KOPT-K1 (cell line): ENCODE measurements around the gene MYBPC2.

Experiments used
- H3K27ac ChIP-seq: fragments of 200-600 bp; sonication (generic); 2 replicates; pipeline ENCODE4 v1.5.1; 2016; ENCODE audit warnings: antibody characterized with exemption, mild to moderate bottlenecking, low read depth, low read length; ENCODE audit not compliant: poor library complexity, severe bottlenecking
- H3K36me3 ChIP-seq: fragments of 200-600 bp; sonication (generic); 2 replicates; pipeline ENCODE4 v1.5.1; 2017; ENCODE audit warnings: antibody characterized with exemption, mild to moderate bottlenecking, low read length, moderate library complexity; ENCODE audit not compliant: insufficient read depth
- H3K9me3 ChIP-seq: fragments of 200-600 bp; sonication (generic); 2 replicates; pipeline ENCODE4 v1.5.1; 2017; ENCODE audit warnings: antibody characterized with exemption, low read length, mild to moderate bottlenecking; ENCODE audit not compliant: insufficient read depth, poor library complexity, severe bottlenecking

Gene MYBPC2

GRCh38 chr19:50401605-50402450 is 30.9 kb upstream of the MYBPC2 start:
- H3K27ac ChIP-seq = no peak overlapping the region
- no peaks in the 10 kb centered on the region for H3K9me3 ChIP-seq
- peaks cover 86% of the 10 kb centered on the region for H3K36me3 ChIP-seq

DNA sequence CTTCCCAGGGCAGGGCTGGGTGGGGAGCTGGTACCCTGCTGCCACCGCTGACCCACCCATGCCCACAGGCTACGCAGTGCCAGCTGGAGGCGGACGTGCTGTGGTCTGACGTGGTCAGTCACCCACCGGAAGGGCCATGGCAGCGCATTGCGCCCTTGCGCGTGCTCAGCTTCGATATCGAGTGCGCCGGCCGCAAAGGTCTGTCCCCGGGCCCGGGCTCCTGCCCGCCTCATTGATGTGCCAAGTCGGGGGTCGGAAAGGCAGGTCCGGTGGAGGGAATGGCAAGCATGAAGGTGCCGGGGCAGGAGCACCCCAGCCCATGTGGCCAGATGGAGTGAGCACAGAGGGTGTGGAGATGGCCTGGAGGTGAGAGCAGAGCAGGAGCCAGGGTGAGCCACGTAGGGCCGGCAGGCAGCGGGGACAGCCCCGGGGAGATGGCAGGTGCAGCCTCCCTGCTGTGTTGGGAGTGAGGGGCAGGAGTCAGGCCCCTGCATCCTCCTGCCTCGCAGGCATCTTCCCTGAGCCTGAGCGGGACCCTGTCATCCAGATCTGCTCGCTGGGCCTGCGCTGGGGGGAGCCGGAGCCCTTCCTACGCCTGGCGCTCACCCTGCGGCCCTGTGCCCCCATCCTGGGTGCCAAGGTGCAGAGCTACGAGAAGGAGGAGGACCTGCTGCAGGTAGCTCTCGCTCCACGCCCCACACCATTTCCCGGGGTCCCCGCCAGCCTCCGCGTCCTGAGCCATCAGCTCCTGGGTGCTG is 30.0 kb upstream of the MYBPC2 start:
- peaks cover 91% of the 10 kb centered on the region for H3K36me3 ChIP-seq
- no peaks in the 10 kb centered on the region for H3K9me3 ChIP-seq
- no peak overlapping the region for H3K27ac ChIP-seq

GRCh38 chr19:50406156-50406820 is 26.4 kb upstream of the MYBPC2 start:
- no peak overlapping the region for H3K27ac ChIP-seq
- H3K36me3 ChIP-seq = peaks cover 96% of the 10 kb centered on the region
- H3K9me3 ChIP-seq = no peaks in the 10 kb centered on the region

GRCh38 chr19:50406829-50407228 is 25.9 kb upstream of the MYBPC2 start:
- Histone ChIP-seq H3K36me3 (peaks cover 96% of the 10 kb centered on the region), H3K27ac (no peak overlapping the region), H3K9me3 (no peaks in the 10 kb centered on the region)

- H3K27ac ChIP-seq = no peak overlapping the region
- H3K9me3 ChIP-seq = no peaks in the 10 kb centered on the region
- peaks cover 96% of the 10 kb centered on the region for H3K36me3 ChIP-seq
Observed at GRCh38 chr19:50409347-50409746, 23.3 kb upstream of the MYBPC2 start.

DNA sequence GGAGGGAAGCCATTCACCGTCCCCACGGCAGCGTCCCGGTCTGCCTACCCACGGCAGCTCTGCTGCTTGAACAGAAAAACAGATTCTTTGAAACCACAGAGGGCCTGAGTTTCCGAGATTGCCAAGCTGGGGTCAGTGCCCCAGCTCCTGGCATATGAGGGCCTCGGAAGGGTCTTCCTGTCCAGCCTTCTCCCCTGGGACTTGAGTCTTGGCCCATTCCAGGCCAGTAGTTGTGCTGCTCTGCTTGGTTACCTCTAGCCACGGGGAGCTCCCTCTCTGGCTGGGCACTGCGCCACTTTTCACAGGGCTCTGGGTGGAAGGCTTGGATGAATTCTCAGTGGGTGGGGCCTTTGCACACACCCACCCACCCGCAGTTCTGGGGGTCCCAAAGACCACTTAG is 22.6 kb upstream of the MYBPC2 start:
- no peak overlapping the region for H3K27ac ChIP-seq
- peaks cover 96% of the 10 kb centered on the region for H3K36me3 ChIP-seq
- no peaks in the 10 kb centered on the region for H3K9me3 ChIP-seq

DNA sequence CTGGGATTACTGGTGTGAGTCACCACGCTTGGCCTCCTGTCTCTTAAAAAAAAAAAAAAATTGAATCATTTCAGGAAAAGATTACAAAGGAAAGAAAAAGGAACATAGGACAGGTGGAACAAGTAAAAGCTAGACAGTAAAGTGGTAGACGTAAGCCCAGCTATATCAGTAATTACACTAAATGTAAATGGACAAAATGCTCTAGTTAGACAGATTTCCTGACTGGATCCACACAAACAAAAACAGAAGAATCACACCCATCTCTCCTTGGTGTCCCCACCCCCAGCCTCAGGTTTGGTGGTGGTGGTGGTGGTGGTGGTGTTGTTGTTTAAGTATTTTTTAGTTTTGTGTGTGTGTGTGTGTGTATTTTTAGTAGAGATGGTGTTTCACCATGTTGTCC is 20.3 kb upstream of the MYBPC2 start:
- Histone ChIP-seq H3K9me3 (no peaks in the 10 kb centered on the region), H3K27ac (no peak overlapping the region), H3K36me3 (peaks cover 95% of the 10 kb centered on the region)

DNA sequence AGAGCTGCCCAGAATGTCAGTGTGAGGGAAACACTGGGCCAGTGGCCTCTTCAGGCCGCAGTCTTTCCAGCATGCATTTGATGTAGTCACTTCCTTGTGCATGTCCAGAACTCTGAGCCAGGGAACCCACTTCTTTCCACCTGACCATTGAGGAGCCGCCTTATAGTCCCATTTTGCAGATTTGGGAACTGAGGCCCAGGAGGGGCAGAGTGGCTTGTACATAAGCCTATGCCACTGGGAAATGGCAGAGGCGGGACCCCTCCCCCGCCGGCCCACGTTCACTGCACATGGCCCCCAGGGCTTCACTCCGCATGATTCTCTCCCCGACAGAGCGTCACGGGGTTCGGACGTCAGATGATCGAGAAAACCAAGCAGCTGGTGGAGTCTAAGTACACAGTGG is 19.6 kb upstream of the MYBPC2 start:
- no peak overlapping the region for H3K27ac ChIP-seq
- peaks cover 94% of the 10 kb centered on the region for H3K36me3 ChIP-seq

GRCh38 chr19:50413531-50413930 is 19.2 kb upstream of the MYBPC2 start:
- no peaks in the 10 kb centered on the region for H3K9me3 ChIP-seq
- no peak overlapping the region for H3K27ac ChIP-seq
- H3K36me3 ChIP-seq = peaks cover 94% of the 10 kb centered on the region

More for the DNA sequence above, 19.6 kb upstream of the MYBPC2 start:
- H3K9me3 ChIP-seq = no peaks in the 10 kb centered on the region

GRCh38 chr19:50414864-50415660 is 17.6 kb upstream of the MYBPC2 start:
- Histone ChIP-seq H3K36me3 (peaks cover 80% of the 10 kb centered on the region), H3K27ac (no peak overlapping the region)

GRCh38 chr19:50415661-50416033 is 17.0 kb upstream of the MYBPC2 start:
- Histone ChIP-seq H3K9me3 (no peaks in the 10 kb centered on the region), H3K27ac (no peak overlapping the region), H3K36me3 (peaks cover 74% of the 10 kb centered on the region)

More at GRCh38 chr19:50414864-50415660, 17.6 kb upstream of the MYBPC2 start:
- H3K9me3 ChIP-seq = no peaks in the 10 kb centered on the region

- no peak overlapping the region for H3K27ac ChIP-seq
- H3K36me3 ChIP-seq = peaks cover 67% of the 10 kb centered on the region
- H3K9me3 ChIP-seq = no peaks in the 10 kb centered on the region
Observed at GRCh38 chr19:50416034-50416977, 16.4 kb upstream of the MYBPC2 start.

GRCh38 chr19:50417111-50418081 is 15.3 kb upstream of the MYBPC2 start:
- H3K27ac ChIP-seq = no peak overlapping the region
- no peaks in the 10 kb centered on the region for H3K9me3 ChIP-seq
- H3K36me3 ChIP-seq = peaks cover 56% of the 10 kb centered on the region
